WTC11 (cell line): ENCODE measurements around the gene PPP2R3A. TPM values are rescaled to one million over a fixed set of nuclear protein-coding genes. Genes with fewer than 3 reads are reported as not detected.

Source experiments
- ATAC-seq: fragments of 200-7000 bp; cut with Tn5 transposase; 2 replicates; pipeline ENCODE4 v1.10.0; 2021; ENCODE audit warnings: mild to moderate bottlenecking, moderate library complexity
- CTCF ChIA-PET: fragments of 300-600 bp; sonication (Branson Sonifier 250); formaldehyde crosslinking; loops from one replicate; lab custom pipeline; 2021; ENCODE audit warnings: antibody characterized with exemption; lab: Charles Lee
- POLR2A ChIA-PET: fragments of 350-600 bp; sonication (Branson Sonifier 250); formaldehyde crosslinking; loops from one replicate; lab custom pipeline; 2021; ENCODE audit warnings: antibody characterized with exemption; lab: Charles Lee
- DNase-seq: peaks from one replicate; pipeline ENCODE4 v3.0.0; 2021; ENCODE audit warnings: low spot score
- H3K27ac Mint-ChIP-seq: 2 replicates; pipeline ENCODE4 v1.8.0; 2021; ENCODE audit warnings: mixed read lengths
- H3K27me3 Mint-ChIP-seq: 2 replicates; pipeline ENCODE4 v1.8.0; 2021; ENCODE audit warnings: low read depth, mild to moderate bottlenecking, moderate library complexity, mixed read lengths
- H3K36me3 Mint-ChIP-seq: 2 replicates; pipeline ENCODE4 v1.8.0; 2021; ENCODE audit warnings: mixed read lengths
- H3K4me1 Mint-ChIP-seq: 2 replicates; pipeline ENCODE4 v1.8.0; 2022; ENCODE audit warnings: mixed read lengths
- H3K4me3 Mint-ChIP-seq: 2 replicates; pipeline ENCODE4 v1.8.0; 2021; ENCODE audit warnings: mild to moderate bottlenecking, moderate library complexity, mixed read lengths
- H3K9me3 Mint-ChIP-seq: 2 replicates; pipeline ENCODE4 v1.8.0; 2021; ENCODE audit warnings: mixed read lengths
- ARID4B ChIP-seq: sonication (generic); formaldehyde crosslinking; IDR thresholded peaks from 2 replicates; pipeline ENCODE4 v1.8.0; 2023; ENCODE audit warnings: missing genetic modification reagents, mild to moderate bottlenecking, borderline replicate concordance
- ATF6 ChIP-seq: sonication (generic); formaldehyde crosslinking; IDR thresholded peaks from 2 replicates; pipeline ENCODE4 v1.8.1; 2023; ENCODE audit warnings: mild to moderate bottlenecking, missing genetic modification reagents
- CDX4 ChIP-seq: fragments of 250-450 bp; sonication (Bioruptor Pico); IDR thresholded peaks from 2 replicates; pipeline ENCODE4 v1.9.0; 2021; ENCODE audit warnings: moderate library complexity, mild to moderate bottlenecking, inconsistent platforms, borderline replicate concordance
- ELF4 ChIP-seq: sonication (generic); formaldehyde crosslinking; IDR thresholded peaks from 2 replicates; pipeline ENCODE4 v1.8.1; 2022; ENCODE audit warnings: low read depth, mild to moderate bottlenecking, moderate library complexity, missing genetic modification reagents
- JUN ChIP-seq: sonication (generic); formaldehyde crosslinking; IDR thresholded peaks from 2 replicates; pipeline ENCODE4 v1.8.0; 2023; ENCODE audit warnings: mild to moderate bottlenecking, missing genetic modification reagents
- MYBL2 ChIP-seq: sonication (generic); formaldehyde crosslinking; IDR thresholded peaks from 2 replicates; pipeline ENCODE4 v1.8.1; 2023; ENCODE audit warnings: mild to moderate bottlenecking, moderate library complexity, missing genetic modification reagents
- NFE2L1 ChIP-seq: sonication (generic); formaldehyde crosslinking; IDR thresholded peaks from 2 replicates; pipeline ENCODE4 v1.8.1; 2023; ENCODE audit warnings: missing genetic modification reagents
- STAT6 ChIP-seq: sonication (generic); formaldehyde crosslinking; conservative IDR thresholded peaks from 2 replicates; pipeline ENCODE4 v1.8.1; 2023; ENCODE audit warnings: mild to moderate bottlenecking, low read depth, missing genetic modification reagents, moderate library complexity
- ZMAT4 ChIP-seq: fragments of 250-450 bp; sonication (Bioruptor Pico); IDR thresholded peaks from 2 replicates; pipeline ENCODE4 v1.9.0; 2021; ENCODE audit warnings: mild to moderate bottlenecking
- ZNF121 ChIP-seq: sonication (generic); formaldehyde crosslinking; IDR thresholded peaks from 2 replicates; pipeline ENCODE4 v1.8.0; 2023; ENCODE audit warnings: missing genetic modification reagents
- ZNF219 ChIP-seq: sonication (generic); formaldehyde crosslinking; IDR thresholded peaks from 2 replicates; pipeline ENCODE4 v1.8.0; 2023; ENCODE audit warnings: missing genetic modification reagents, mild to moderate bottlenecking, borderline replicate concordance
- ZNF317 ChIP-seq: sonication (generic); formaldehyde crosslinking; IDR thresholded peaks from 2 replicates; pipeline ENCODE4 v1.8.1; 2023; ENCODE audit warnings: low read depth, mild to moderate bottlenecking, moderate library complexity, missing genetic modification reagents, borderline replicate concordance
- ZNF423 ChIP-seq: fragments of 250-450 bp; sonication (Bioruptor Pico); IDR thresholded peaks from 2 replicates; pipeline ENCODE4 v2.1.2; 2022; ENCODE audit warnings: mild to moderate bottlenecking, moderate library complexity
- ZNF425 ChIP-seq: fragments of 250-450 bp; sonication (Bioruptor Pico); conservative IDR thresholded peaks from 2 replicates; pipeline ENCODE4 v1.9.0; 2021; ENCODE audit warnings: mild to moderate bottlenecking
- ZNF512 ChIP-seq: sonication (generic); formaldehyde crosslinking; IDR thresholded peaks from 2 replicates; pipeline ENCODE4 v1.8.1; 2022; ENCODE audit warnings: missing genetic modification reagents, borderline replicate concordance
- ZNF671 ChIP-seq: fragments of 250-450 bp; sonication (Bioruptor Pico); IDR thresholded peaks from 2 replicates; pipeline ENCODE4 v1.8.0; 2021; ENCODE audit warnings: mild to moderate bottlenecking
- total RNA-seq: library from RNA; stranded (reverse); gene quantifications from 3 replicates; pipeline ENCODE4 v1.2.3, GENCODE V29; 2021
- TF ChIP-seq, protein P1 (sequence below): sonication (generic); formaldehyde crosslinking; IDR thresholded peaks from 2 replicates; pipeline ENCODE4 v1.8.1; 2023; ENCODE audit warnings: mild to moderate bottlenecking, missing genetic modification reagents
- TF ChIP-seq, protein P2 (sequence below): sonication (generic); formaldehyde crosslinking; IDR thresholded peaks from 2 replicates; pipeline ENCODE4 v1.8.0; 2023; ENCODE audit warnings: missing genetic modification reagents

The PPP2R3A gene
- total RNA-seq, 1 experiment from 2014 or later: 13.1 TPM

GRCh38 chr3:136195258-136196063 is 229.9 kb downstream of the PPP2R3A start (continued):
- TF ChIP-seq ATF6 (CRISPR knock-in tag) (no peak), STAT6 (CRISPR knock-in tag) (no peak), MYBL2 (CRISPR knock-in tag) (no peak; the same call in 1 of the 2 replicates), ZNF317 (CRISPR knock-in tag) (no peak), NFE2L1 (no peak), ZNF121 (no peak), CDX4 (no peak), ZNF512 (CRISPR knock-in tag) (no peak), ZNF423 (CRISPR knock-in tag) (no peak), ELF4 (CRISPR knock-in tag) (no peak)
- TF ChIP-seq, all 79 proteins: peak for 19

- Mint-ChIP-seq H3K4me3 (peak within 1 kb of the TSS; percentile 97), H3K27ac (peak within 1 kb of the TSS; percentile 100), H3K4me1 (peaks cover 42% of the 10 kb centered on the region), H3K9me3 (no peaks in the 10 kb centered on the region; the same call in 1 of the 2 replicates), H3K27me3 (peaks cover 2% of the 10 kb centered on the region; the same call in 1 of the 2 replicates), H3K36me3 (peaks cover 8% of the 10 kb centered on the region)
- ChIA-PET CTCF (interaction anchor here (1.0 to 3.8 kb wide), 5 partner anchors 42 to 556 kb away, joined by 4 to 22 read pairs (median 5); partner anchors contain the start of genes PCCB and STAG1), POLR2A (interaction anchor here (0.5 to 1.9 kb wide), 10 partner anchors 8 to 666 kb away, joined by 3 to 14 read pairs (median 4); partner anchors contain the start of genes PCCB and STAG1)
- ATAC-seq (no peak), DNase-seq (no peak)
- 0 out of 2 replicates have a peak, but pooled peaks have one; percentile 15 for TF ChIP-seq ARID4B (CRISPR knock-in tag)
- 0 out of 2 replicates have a peak, but pooled peaks have one; percentile 18 for TF ChIP-seq NFE2L1
- TF ChIP-seq ZNF671 (CRISPR knock-in tag): no peak
- no peak for TF ChIP-seq ZNF219 (CRISPR knock-in tag)
- no peak for TF ChIP-seq JUN (CRISPR knock-in tag)
- TF ChIP-seq ZMAT4 (CRISPR knock-in tag): no peak
- no peak for TF ChIP-seq ZNF425 (CRISPR knock-in tag)
- TF ChIP-seq, protein P1, sequence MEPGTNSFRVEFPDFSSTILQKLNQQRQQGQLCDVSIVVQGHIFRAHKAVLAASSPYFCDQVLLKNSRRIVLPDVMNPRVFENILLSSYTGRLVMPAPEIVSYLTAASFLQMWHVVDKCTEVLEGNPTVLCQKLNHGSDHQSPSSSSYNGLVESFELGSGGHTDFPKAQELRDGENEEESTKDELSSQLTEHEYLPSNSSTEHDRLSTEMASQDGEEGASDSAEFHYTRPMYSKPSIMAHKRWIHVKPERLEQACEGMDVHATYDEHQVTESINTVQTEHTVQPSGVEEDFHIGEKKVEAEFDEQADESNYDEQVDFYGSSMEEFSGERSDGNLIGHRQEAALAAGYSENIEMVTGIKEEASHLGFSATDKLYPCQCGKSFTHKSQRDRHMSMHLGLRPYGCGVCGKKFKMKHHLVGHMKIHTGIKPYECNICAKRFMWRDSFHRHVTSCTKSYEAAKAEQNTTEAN: no peak
- TF ChIP-seq, protein P2, sequence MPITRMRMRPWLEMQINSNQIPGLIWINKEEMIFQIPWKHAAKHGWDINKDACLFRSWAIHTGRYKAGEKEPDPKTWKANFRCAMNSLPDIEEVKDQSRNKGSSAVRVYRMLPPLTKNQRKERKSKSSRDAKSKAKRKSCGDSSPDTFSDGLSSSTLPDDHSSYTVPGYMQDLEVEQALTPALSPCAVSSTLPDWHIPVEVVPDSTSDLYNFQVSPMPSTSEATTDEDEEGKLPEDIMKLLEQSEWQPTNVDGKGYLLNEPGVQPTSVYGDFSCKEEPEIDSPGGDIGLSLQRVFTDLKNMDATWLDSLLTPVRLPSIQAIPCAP (CRISPR knock-in tag): peak; percentile 22; the same call in 1 of the 2 replicates
These were observed 230.5 kb downstream of the PPP2R3A start, which contains the start of gene MSL2 for GRCh38 chr3:136196064-136196400. Gene MSL2 (minus strand): TSS chr3:136196335. CDS start chr3:136195113, 1,222 bp downstream.
